C4-2B (cell line): ENCODE measurements around the gene DHRS3.

ENCODE experiments used
- CTCF ChIP-seq: fragments of 450-650 bp; conservative IDR thresholded peaks from 2 replicates; pipeline ENCODE4 v1.5.1; 2017; ENCODE audit warnings: mild to moderate bottlenecking
- ZFX ChIP-seq: fragments of 450-650 bp; IDR thresholded peaks from 2 replicates; pipeline ENCODE4 v1.6.1; 2017

- TF ChIP-seq CTCF (no peak), ZFX (no peak)
These were observed 56.9 kb downstream of the DHRS3 start for GRCh38 chr1:12561121-12561520.
